Uterus (tissue), 4 donors: ENCODE data around the gene OR5D16. TPM values are rescaled to one million over a fixed set of nuclear protein-coding genes. Genes with fewer than 3 reads are reported as not detected.

ENCODE experiments used
- DNase-seq, 2 donors: peaks; one replicate each; pipeline ENCODE4 v3.0.0-alpha.2; 2019 to 2020
- H3K27ac ChIP-seq, 2 donors: fragments of 200-600 bp; sonication (generic); 1 replicate in 1 of 2; 2 replicates in 1 of 2; pipeline ENCODE4 v1.5.1; 2016 to 2018
- H3K27me3 ChIP-seq, 2 donors: fragments of 200-600 bp; sonication (generic); one replicate each; pipeline ENCODE4 v1.5.1; 2018 to 2019; ENCODE audit warnings: control low read depth in 1 of 2
- H3K36me3 ChIP-seq, 2 donors: fragments of 200-600 bp; sonication (generic); one replicate each; pipeline ENCODE4 v1.5.1; 2019; ENCODE audit warnings: control low read depth in 1 of 2
- H3K4me1 ChIP-seq, 2 donors: fragments of 200-600 bp; sonication (generic); one replicate each; pipeline ENCODE4 v1.5.1; 2018 to 2019; ENCODE audit warnings: control low read depth in 1 of 2
- H3K4me3 ChIP-seq, 2 donors: fragments of 200-600 bp; sonication (generic); 1 replicate in 1 of 2; 2 replicates in 1 of 2; pipeline ENCODE4 v1.5.1; 2018 to 2019; ENCODE audit warnings: mild to moderate bottlenecking in 1 of 2
- H3K9me3 ChIP-seq, 2 donors: fragments of 200-600 bp; sonication (generic); one replicate each; pipeline ENCODE4 v1.5.1; 2019; ENCODE audit warnings: control low read depth in 1 of 2
- CTCF ChIP-seq, 4 experiments: fragments of 200-600 bp in 2 of 4; fragments of 450-650 bp in 2 of 4; sonication (generic) in 2 of 4; IDR thresholded peaks; one replicate each; pipeline ENCODE4 v1.5.1; 2016 to 2019; ENCODE audit warnings: antibody characterized with exemption in 4 of 4, mild to moderate bottlenecking in 2 of 4, moderate library complexity in 1 of 4
- POLR2A ChIP-seq, 2 donors: fragments of 450-650 bp; IDR thresholded peaks; one replicate each; pipeline ENCODE4 v1.6.1; 2016; ENCODE audit warnings: antibody characterized with exemption in 2 of 2, mild to moderate bottlenecking in 1 of 2, moderate library complexity in 1 of 2
- intact Hi-C: fragments of 100-400 bp; cut with DNase I; formaldehyde crosslinking; loops from one replicate; pipeline ENCODE4 v1.15.1; 2023; ENCODE audit warnings: low total_unique reads
- total RNA-seq, 4 donors: library from RNA; depleted of rRNA in 3 of 4; stranded (reverse); fragments of >200 nt in 3 of 4; gene quantifications; one replicate each; pipeline versions ENCODE4 v1.1.0 to v1.2.4, GENCODE V29; 2014 to 2023
- donor health status: DM: yes; HTN: yes; CAD: no.

Gene OR5D16
- total RNA-seq, 4 donors from 2014 or later, result not detected

- Histone ChIP-seq H3K9me3 (no peaks in the 10 kb centered on the region), H3K4me1 (no peaks in the 10 kb centered on the region), H3K27ac (no peak within 1 kb of the TSS), H3K4me3 (no peak within 1 kb of the TSS), H3K27me3 (no peaks in the 10 kb centered on the region), H3K36me3 (no peaks in the 10 kb centered on the region)
- DNase-seq, result no peak
- no peak for TF ChIP-seq POLR2A (IDR thresholded peaks at IDR 0.05)
- no peak for TF ChIP-seq CTCF (IDR thresholded peaks at IDR 0.05)
- intact Hi-C loops, result no loop called here
Measured at GRCh38 chr11:55811067-55811466, 27.5 kb upstream of the OR5D16 start, which contains the start of gene OR5L1. TSS of gene OR5L1 (plus strand) at chr11:55811367. CDS start at chr11:55811467, 100 bp downstream.

GRCh38 chr11:55819330-55819729, 19.2 kb upstream of the OR5D16 start, which contains the start of gene OR5D18:
TSS of gene OR5D18 (plus strand) at chr11:55819630. CDS start at chr11:55819630, 0 bp downstream.
- no peak within 1 kb of the TSS for H3K27ac ChIP-seq
- no peaks in the 10 kb centered on the region for H3K4me1 ChIP-seq
- intact Hi-C loops, result no loop called here
- H3K9me3 ChIP-seq, result no peaks in the 10 kb centered on the region
- no peaks in the 10 kb centered on the region for H3K36me3 ChIP-seq
- no peak within 1 kb of the TSS for H3K4me3 ChIP-seq
- TF ChIP-seq CTCF (IDR thresholded peaks at IDR 0.05), result no peak
- TF ChIP-seq POLR2A (IDR thresholded peaks at IDR 0.05), result no peak
- no peak for DNase-seq
- no peaks in the 10 kb centered on the region for H3K27me3 ChIP-seq

DNA sequence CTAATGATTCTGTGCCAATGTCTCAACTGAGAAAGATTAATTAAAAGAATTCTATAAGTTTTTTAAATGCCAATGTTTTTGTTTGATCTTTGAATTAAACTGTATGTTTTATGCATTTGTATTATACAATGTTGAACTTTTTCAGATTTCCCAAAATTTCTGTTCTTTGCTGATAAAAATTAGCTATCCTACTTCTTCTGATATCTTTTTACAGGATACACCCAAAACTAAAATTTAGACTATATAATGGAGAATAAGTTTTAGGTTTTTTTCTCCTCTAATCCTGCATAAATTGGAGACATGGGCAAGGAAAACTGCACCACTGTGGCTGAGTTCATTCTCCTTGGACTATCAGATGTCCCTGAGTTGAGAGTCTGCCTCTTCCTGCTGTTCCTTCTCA, 11.6 kb upstream of the OR5D16 start, which contains the start of gene OR5L2:
Gene OR5L2 (plus strand): TSS at position 301 of the 400 bp plus-strand sequence. CDS start 0 bp downstream, at position 301.
- Histone ChIP-seq H3K36me3 (no peaks in the 10 kb centered on the region), H3K27ac (no peak within 1 kb of the TSS), H3K4me3 (no peak within 1 kb of the TSS), H3K4me1 (no peaks in the 10 kb centered on the region), H3K27me3 (no peaks in the 10 kb centered on the region), H3K9me3 (no peaks in the 10 kb centered on the region)
- no peak for DNase-seq
- TF ChIP-seq CTCF (IDR thresholded peaks at IDR 0.05) (no peak), POLR2A (IDR thresholded peaks at IDR 0.05) (no peak)
- intact Hi-C loops, result no loop called here

DNA sequence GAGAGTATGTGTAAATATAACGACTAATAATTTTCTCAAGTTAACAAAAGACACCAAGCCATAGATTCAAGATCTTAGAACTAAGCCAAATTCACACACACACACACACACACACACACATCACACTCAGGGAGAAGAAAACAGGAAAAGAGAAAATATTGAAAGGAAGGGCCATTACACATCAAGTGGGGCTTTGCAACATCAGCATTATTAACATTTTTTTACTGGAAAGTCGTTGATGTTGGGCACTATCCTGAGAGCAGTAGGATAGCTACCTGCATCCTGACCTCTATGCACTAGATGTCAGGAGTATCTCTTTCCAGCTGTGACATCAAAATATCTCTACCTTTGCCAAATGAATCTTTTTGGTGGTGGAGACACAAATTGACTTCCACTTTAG, 8.9 kb downstream of the OR5D16 start:
- no peak for TF ChIP-seq CTCF (IDR thresholded peaks at IDR 0.05)
- H3K27ac ChIP-seq, result no peak overlapping the region
- DNase-seq, result no peak
- intact Hi-C loops, result no loop called here
- no peak overlapping the region for H3K4me3 ChIP-seq
- H3K27me3 ChIP-seq, result no peaks in the 10 kb centered on the region
- H3K9me3 ChIP-seq, result no peaks in the 10 kb centered on the region
- H3K36me3 ChIP-seq, result no peaks in the 10 kb centered on the region
- H3K4me1 ChIP-seq, result no peaks in the 10 kb centered on the region

GRCh38 chr11:55849037-55849436, 10.5 kb downstream of the OR5D16 start:
- no peaks in the 10 kb centered on the region for H3K27me3 ChIP-seq
- H3K9me3 ChIP-seq, result no peaks in the 10 kb centered on the region
- no peaks in the 10 kb centered on the region for H3K36me3 ChIP-seq
- no peak overlapping the region for H3K27ac ChIP-seq
- TF ChIP-seq CTCF (IDR thresholded peaks at IDR 0.05), result no peak
- no peak for TF ChIP-seq POLR2A (IDR thresholded peaks at IDR 0.05)
- no peak overlapping the region for H3K4me3 ChIP-seq
- DNase-seq, result no peak
- no peaks in the 10 kb centered on the region for H3K4me1 ChIP-seq
- intact Hi-C loops, result no loop called here
